GM12873 (cell line): ENCODE measurements around the gene PODXL2.

Source experiments
- CTCF ChIP-seq: IDR thresholded peaks from 2 replicates; pipeline ENCODE4 v1.5.1; 2012; ENCODE audit warnings: low read depth, mild to moderate bottlenecking, moderate library complexity, low read length, control low read depth; ENCODE audit not compliant: insufficient read depth; ENCODE audit errors: missing control alignments

PODXL2 gene

GRCh38 chr3:127632035-127632820 is 3.2 kb downstream of the PODXL2 start:
- TF ChIP-seq CTCF = no peak

GRCh38 chr3:127634653-127635052 is 5.7 kb downstream of the PODXL2 start:
- TF ChIP-seq CTCF = no peak

GRCh38 chr3:127637546-127637945 is 8.6 kb downstream of the PODXL2 start:
- TF ChIP-seq CTCF = peak; percentile 9

- TF ChIP-seq CTCF = no peak
These were observed 9.0 kb downstream of the PODXL2 start for GRCh38 chr3:127637971-127638370.

GRCh38 chr3:127639173-127640041 is 10.4 kb downstream of the PODXL2 start:
- TF ChIP-seq CTCF = no peak

GRCh38 chr3:127640042-127640355 is 11.0 kb downstream of the PODXL2 start:
- no peak for TF ChIP-seq CTCF

GRCh38 chr3:127644641-127645370 is 15.8 kb downstream of the PODXL2 start:
- TF ChIP-seq CTCF = no peak
